Stomach (tissue), 4 donors: ENCODE results near the gene BCCIP.

Experiments
- CTCF ChIP-seq, 7 experiments: fragments of 450-650 bp in 4 of 7; fragments of 200-600 bp in 3 of 7; sonication (generic) in 3 of 7; IDR thresholded peaks; one replicate each; pipeline ENCODE4 v1.5.1; 2016 to 2019; ENCODE audit warnings: antibody characterized with exemption in 7 of 7, control low read depth in 2 of 7, mild to moderate bottlenecking in 1 of 7
- EP300 ChIP-seq: sonication (generic); formaldehyde crosslinking; IDR thresholded peaks from one replicate; pipeline ENCODE4 v1.6.1; 2017; ENCODE audit warnings: antibody characterized with exemption
- POLR2A ChIP-seq, 4 donors: fragments of 450-650 bp; IDR thresholded peaks; one replicate each; pipeline ENCODE4 v1.6.1; 2016; ENCODE audit warnings: antibody characterized with exemption in 4 of 4, control low read depth in 2 of 4, mild to moderate bottlenecking in 1 of 4, moderate library complexity in 1 of 4
- POLR2AphosphoS5 ChIP-seq, 3 donors: sonication (generic); formaldehyde crosslinking; IDR thresholded peaks; one replicate each; pipeline ENCODE4 v1.6.1; 2016; ENCODE audit warnings: antibody characterized with exemption in 3 of 3

GRCh38 chr10:125783957-125784356 lies 39.4 kb upstream of the BCCIP start:
- TF ChIP-seq CTCF (IDR thresholded peaks at IDR 0.05), result no peak
- no peak for TF ChIP-seq POLR2A (IDR thresholded peaks at IDR 0.05)
- TF ChIP-seq EP300, result no peak
- TF ChIP-seq POLR2AphosphoS5 (IDR thresholded peaks at IDR 0.05), result no peak
